Mammary epithelial cell (primary cell): ENCODE measurements around the gene DNAH3.

Source experiments
- CTCF ChIP-seq, 2 donors: IDR thresholded peaks in 1 of 2; conservative IDR thresholded peaks in 1 of 2; 2 replicates each; pipeline ENCODE4 v1.5.1; 2011 to 2012; ENCODE audit warnings: inconsistent platforms in 2 of 2, low read length in 2 of 2, mild to moderate bottlenecking in 2 of 2, control low read depth in 1 of 2, low read depth in 1 of 2; ENCODE audit not compliant: insufficient read depth in 1 of 2; ENCODE audit errors: extremely low read depth in 1 of 2
- EZH2 ChIP-seq: IDR thresholded peaks from 2 replicates; pipeline ENCODE4 v1.6.1; 2012; ENCODE audit warnings: low read length, inconsistent platforms, borderline replicate concordance

DNA sequence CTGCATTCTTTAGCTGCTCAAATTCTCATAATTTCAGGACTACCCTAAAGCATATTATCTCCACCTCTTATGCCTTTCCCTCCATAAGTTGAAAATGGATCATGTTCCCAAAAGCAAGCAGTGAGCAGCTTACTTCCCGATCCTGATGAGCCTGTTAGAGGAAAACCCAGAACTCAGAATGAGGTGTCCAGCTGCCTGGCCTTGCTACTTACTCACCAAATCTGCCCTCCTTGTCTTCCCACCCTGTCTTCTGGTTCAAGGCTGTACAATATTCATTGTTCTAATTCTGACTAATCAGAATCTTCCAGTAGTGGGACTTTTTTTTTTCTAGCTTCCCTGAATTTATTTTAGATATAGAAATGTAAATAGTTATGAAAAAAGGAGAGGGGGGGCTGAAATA, 239.3 kb downstream of the DNAH3 start:
- TF ChIP-seq CTCF (conservative IDR thresholded peaks at IDR 0.05 in 1 of 2, IDR thresholded peaks at IDR 0.05 in 1 of 2; ENCODE audit: extremely low read depth in 1 of 2, insufficient read depth in 1 of 2, low read depth in 1 of 2, low read length in 2 of 2): no peak
- no peak for TF ChIP-seq EZH2
